GM10248 (cell line): ENCODE data around the gene SLCO3A1.

Experiments used
- CTCF ChIA-PET: fragments of 300-600 bp; sonication (Branson Sonifier 250); formaldehyde crosslinking; extraction: SDS; loops from one replicate; lab custom pipeline; 2021; ENCODE audit warnings: antibody characterized with exemption; lab: Yijun Ruan, JAX
- POLR2A ChIA-PET: fragments of 350-650 bp; sonication (Branson Sonifier 250); formaldehyde crosslinking; extraction: SDS; loops from one replicate; lab custom pipeline; 2020; ENCODE audit warnings: antibody characterized with exemption; lab: Yijun Ruan, JAX
- DNase-seq: peaks from one replicate; pipeline ENCODE4 v3.0.0; 2012; ENCODE audit errors: extremely low spot score
- TF ChIP-seq, protein P1 (sequence below): IDR thresholded peaks from 2 replicates; pipeline ENCODE4 v1.5.1; 2012; ENCODE audit warnings: mild to moderate bottlenecking, low read depth; ENCODE audit errors: extremely low read depth, missing control alignments, control extremely low read depth

The SLCO3A1 gene

DNA sequence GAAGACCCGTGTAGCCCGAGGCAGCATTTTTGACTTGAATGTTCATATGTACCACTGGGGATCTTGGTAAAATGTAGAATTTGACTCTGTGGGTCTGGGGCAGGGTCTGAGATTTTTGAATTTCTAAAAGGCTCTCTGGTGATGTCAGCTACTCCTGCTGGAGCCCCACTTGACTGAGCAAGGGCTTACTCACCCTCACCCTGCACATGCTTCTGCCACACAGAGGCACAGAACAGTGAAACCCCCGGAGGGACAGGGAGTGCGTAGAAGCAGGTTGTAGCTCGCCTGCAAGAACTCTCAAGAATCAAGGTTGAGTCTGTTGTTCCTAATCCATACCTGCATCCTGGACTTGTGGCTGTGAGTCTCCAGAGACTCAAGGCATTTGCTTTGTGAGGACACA, 41.1 kb downstream of the SLCO3A1 start:
- CTCF ChIA-PET: interaction anchor here (1.1 to 1.4 kb wide), 3 partner anchors 11 to 71 kb away, joined by 3 to 5 read pairs (median 3); no protein-coding TSS in a partner anchor
- DNase-seq: no peak
- POLR2A ChIA-PET: no interaction called here
- TF ChIP-seq, protein P1, sequence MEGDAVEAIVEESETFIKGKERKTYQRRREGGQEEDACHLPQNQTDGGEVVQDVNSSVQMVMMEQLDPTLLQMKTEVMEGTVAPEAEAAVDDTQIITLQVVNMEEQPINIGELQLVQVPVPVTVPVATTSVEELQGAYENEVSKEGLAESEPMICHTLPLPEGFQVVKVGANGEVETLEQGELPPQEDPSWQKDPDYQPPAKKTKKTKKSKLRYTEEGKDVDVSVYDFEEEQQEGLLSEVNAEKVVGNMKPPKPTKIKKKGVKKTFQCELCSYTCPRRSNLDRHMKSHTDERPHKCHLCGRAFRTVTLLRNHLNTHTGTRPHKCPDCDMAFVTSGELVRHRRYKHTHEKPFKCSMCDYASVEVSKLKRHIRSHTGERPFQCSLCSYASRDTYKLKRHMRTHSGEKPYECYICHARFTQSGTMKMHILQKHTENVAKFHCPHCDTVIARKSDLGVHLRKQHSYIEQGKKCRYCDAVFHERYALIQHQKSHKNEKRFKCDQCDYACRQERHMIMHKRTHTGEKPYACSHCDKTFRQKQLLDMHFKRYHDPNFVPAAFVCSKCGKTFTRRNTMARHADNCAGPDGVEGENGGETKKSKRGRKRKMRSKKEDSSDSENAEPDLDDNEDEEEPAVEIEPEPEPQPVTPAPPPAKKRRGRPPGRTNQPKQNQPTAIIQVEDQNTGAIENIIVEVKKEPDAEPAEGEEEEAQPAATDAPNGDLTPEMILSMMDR: no peak

DNA sequence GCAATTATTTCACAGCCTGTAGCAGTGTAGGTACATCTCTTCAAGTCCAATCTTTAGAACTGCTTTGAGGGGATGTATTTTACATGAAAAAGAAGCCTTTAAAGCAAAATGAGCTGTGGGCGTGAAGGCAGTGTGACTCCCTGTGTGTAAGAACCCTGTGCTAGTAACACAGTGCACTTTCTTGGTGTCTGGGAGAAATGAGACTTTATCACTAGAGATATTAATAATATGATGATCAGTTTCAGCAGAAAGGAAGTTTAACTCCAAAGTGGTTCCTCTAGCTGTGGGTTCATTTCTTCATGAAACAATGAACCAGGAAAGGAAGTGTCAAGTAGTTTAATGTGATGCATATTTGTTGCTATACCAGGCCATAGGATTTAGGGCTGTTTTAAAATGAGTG, 41.5 kb downstream of the SLCO3A1 start:
- DNase-seq: no peak
- ChIA-PET POLR2A (no interaction called here), CTCF (interaction anchor here (1.1 to 2.8 kb wide), 4 partner anchors 8 to 71 kb away, joined by 3 to 10 read pairs (median 4); no protein-coding TSS in a partner anchor)
- TF ChIP-seq, protein P1: no peak

DNA sequence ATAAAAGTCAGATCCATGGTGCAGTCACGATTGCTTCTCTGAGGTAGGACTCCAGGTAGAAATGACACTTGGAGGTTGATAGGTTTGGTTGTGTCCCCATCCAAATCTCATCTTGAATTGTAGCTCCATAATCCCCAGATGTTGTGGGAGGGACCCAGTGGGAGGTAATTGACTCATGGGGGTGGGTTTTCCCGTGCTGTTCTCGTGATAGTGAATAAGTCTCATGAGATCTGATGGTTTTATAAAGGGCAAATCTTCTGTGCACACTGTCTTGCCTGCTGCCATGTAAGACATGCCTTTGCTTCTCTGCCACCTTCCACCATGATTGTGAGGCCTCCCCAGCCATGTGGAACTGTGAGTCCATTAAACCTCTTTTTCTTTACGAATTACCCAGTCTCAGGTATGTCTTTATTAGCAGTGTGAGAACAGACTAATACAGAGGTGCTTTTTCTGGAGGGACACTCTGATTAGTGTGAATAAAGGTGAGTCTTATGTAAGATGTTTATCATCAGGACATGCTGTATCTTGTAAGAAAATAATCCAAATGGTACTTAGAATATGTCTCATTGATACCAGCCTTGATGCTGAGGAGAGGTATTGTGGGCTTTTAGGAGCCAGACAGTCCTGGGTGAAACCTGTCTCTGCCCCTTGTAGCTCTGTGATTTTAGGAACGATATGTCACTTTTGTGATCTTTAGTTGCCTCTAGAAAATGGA, 43.0 kb downstream of the SLCO3A1 start:
- ChIA-PET POLR2A (no interaction called here), CTCF (interaction anchor here (1.2 to 2.8 kb wide), 2 partner anchors 8 to 10 kb away, joined by 4 to 10 read pairs; no protein-coding TSS in a partner anchor)
- DNase-seq: no peak
- TF ChIP-seq, protein P1: no peak

DNA sequence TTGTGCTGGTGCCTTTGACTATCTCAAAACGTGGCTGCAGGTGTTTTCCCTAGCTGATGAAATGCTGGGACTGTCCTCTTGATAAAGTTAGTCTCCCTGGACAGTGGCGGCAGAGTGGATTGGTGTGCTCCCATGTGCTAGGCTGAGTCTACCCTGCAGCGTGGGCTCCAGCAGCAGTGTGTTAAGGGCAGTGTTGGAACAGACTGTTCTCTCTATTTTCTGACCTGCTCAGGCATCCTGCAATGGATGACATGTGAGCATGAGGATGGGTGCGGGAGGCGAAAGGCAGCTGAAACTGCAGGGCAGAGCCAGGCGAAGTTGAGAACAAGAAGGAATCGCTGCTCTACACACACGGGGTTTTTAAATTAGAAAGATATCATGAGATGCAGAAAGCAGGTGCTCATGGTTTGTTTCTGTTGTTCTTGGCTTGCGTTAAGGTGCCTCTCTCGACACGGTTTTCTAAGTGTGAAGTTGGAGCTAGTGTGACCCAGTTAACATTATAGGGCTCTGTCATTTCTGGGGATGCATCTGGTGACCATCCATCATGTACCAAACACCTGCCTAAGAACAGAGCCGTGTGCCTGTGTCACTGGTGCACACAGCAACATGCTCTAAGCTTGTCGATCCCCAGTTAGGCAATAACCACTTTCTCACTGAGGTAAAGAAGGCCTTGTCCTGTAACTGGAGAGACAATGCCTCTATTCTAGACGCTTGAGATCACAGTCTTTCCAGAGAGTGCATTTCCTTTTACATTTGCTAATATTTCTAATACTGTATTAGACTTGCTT, 44.3 kb downstream of the SLCO3A1 start:
- TF ChIP-seq, protein P1: no peak
- DNase-seq: no peak
- POLR2A ChIA-PET: no interaction called here
- CTCF ChIA-PET: interaction anchor here (1.2 to 2.8 kb wide), 2 partner anchors 9 to 11 kb away, joined by 4 to 10 read pairs; no protein-coding TSS in a partner anchor

DNA sequence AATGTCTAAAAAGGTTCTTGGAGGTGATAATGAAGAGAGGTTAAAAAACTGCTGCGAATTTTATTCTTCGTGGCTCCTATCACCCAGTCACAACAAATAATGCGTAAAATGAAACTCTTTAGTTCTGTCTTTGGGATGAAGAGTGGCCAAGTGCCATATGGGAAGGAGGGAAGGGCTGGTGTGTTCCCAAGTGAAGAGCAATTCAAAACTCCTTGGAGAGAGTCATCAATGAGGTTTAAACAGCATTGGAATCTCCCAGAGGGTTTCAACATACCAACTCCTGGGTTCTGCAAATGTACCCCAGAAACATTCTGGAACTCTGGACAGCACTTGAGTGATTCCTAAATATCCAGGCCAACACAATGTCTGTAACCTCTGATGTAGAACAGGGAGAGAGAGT, 45.3 kb downstream of the SLCO3A1 start:
- POLR2A ChIA-PET: no interaction called here
- CTCF ChIA-PET: no interaction called here
- TF ChIP-seq, protein P1: no peak
- DNase-seq: no peak

DNA sequence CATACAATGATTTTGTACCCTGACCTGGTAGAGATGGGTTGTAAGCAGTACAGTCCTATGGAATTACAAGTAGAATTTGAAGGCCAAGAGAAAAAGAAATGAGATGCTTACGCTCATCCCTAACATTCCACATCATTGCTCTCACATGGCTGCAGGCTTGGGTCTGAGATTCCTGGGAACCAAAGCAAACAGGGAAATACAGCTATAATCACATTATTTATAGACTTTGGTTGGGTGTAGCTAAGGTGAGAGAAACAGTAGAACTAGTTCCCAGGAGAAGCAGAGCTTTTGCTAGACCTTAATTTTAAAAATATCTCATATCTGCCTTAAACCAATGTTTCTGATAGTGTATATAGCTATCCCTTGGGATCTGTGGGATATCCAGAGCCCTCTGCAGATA, 51.4 kb downstream of the SLCO3A1 start:
- no peak for DNase-seq
- POLR2A ChIA-PET: no interaction called here
- TF ChIP-seq, protein P1: no peak
- CTCF ChIA-PET: interaction anchor here (2.2 kb wide), 1 partner anchor 10 kb away, joined by 5 read pairs; no protein-coding TSS in a partner anchor
